GM06990 (cell line): ENCODE measurements around the gene VIPR1.

Source experiments
- DNase-seq: peaks from one replicate; pipeline ENCODE4 v3.0.0-alpha.2; 2011; ENCODE audit not compliant: insufficient read length; ENCODE audit errors: extremely low read depth
- H3K27me3 ChIP-seq: replicated peaks from 2 replicates; pipeline ENCODE4 v1.6.0; 2011; ENCODE audit warnings: low read length; ENCODE audit not compliant: control insufficient read depth, insufficient read depth
- H3K36me3 ChIP-seq: 2 replicates; pipeline ENCODE4 v1.5.1; 2011; ENCODE audit warnings: low read length; ENCODE audit not compliant: control insufficient read depth, insufficient read depth
- H3K4me3 ChIP-seq: replicated peaks from 2 replicates; pipeline ENCODE4 v1.5.1; 2011; ENCODE audit warnings: low read depth, mild to moderate bottlenecking, control low read depth, low read length
- CTCF ChIP-seq: IDR thresholded peaks from 2 replicates; pipeline ENCODE4 v1.5.1; 2011; ENCODE audit warnings: low read length, control low read depth, mild to moderate bottlenecking, inconsistent platforms; ENCODE audit not compliant: insufficient read depth, poor library complexity, severe bottlenecking

Gene VIPR1

GRCh38 chr3:42539871-42540714, 37.6 kb downstream of the VIPR1 start:
- peak; percentile 90 for TF ChIP-seq CTCF
- no peak for DNase-seq
- H3K4me3 ChIP-seq = no peak overlapping the region
- no peaks in the 10 kb centered on the region for H3K27me3 ChIP-seq
- H3K36me3 ChIP-seq = no peaks in the 10 kb centered on the region

GRCh38 chr3:42541079-42541478, 38.6 kb downstream of the VIPR1 start:
- no peak overlapping the region for H3K4me3 ChIP-seq
- no peak for DNase-seq
- H3K36me3 ChIP-seq = no peaks in the 10 kb centered on the region
- H3K27me3 ChIP-seq = no peaks in the 10 kb centered on the region
- no peak for TF ChIP-seq CTCF

DNA sequence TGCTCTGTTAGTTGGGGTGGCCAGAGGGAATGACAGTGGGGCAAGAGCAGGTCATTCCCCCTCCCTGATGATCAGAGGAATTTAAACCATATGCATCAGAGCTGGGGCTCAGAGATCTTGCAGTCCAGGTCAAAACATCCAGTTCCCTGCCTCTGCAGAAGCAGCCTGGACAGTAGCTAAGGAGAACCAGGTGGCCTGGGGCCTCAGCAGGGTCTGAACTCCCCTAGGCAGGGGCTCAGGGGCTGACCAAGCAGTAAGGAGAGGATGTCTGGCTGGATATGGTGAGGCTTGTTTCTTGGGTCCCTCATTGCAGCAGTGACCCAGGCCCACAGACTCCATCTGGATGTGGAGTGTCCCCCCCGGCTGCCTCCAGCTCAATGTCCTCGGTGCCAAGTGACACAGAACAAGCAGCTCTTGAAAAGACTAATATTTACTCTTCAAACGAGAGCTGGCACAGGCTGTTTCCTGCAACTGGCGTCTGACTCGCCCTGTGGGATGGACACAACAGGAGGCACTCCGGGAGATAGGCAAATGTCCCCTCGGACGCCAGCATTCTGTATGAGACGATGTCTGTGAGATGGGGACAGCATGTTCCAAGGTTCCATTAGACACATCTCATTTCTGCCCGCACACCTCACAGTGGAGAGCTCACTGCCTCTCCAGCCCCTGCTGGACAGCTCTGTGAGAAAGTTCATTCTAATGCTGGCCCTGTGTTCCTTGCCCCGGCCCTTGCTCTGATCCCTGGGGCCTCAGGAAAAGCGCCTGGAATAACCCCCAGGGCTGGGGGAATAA, 42.2 kb downstream of the VIPR1 start:
- DNase-seq = no peak
- no peaks in the 10 kb centered on the region for H3K27me3 ChIP-seq
- H3K4me3 ChIP-seq = no peak overlapping the region
- peaks cover 5% of the 10 kb centered on the region for H3K36me3 ChIP-seq
- no peak for TF ChIP-seq CTCF

GRCh38 chr3:42545284-42545900, 42.9 kb downstream of the VIPR1 start:
- no peak overlapping the region for H3K4me3 ChIP-seq
- H3K36me3 ChIP-seq = peaks cover 5% of the 10 kb centered on the region
- no peak for DNase-seq
- no peak for TF ChIP-seq CTCF
- no peaks in the 10 kb centered on the region for H3K27me3 ChIP-seq

- DNase-seq = no peak
- no peaks in the 10 kb centered on the region for H3K27me3 ChIP-seq
- H3K36me3 ChIP-seq = peaks cover 5% of the 10 kb centered on the region
- no peak for TF ChIP-seq CTCF
- no peak overlapping the region for H3K4me3 ChIP-seq
Measured at GRCh38 chr3:42546691-42547213, 44.3 kb downstream of the VIPR1 start.
